Astrocyte of the spinal cord (primary cell): ENCODE measurements around the gene OPCML.

Experiments used
- DNase-seq: peaks from one replicate; pipeline ENCODE4 v3.0.0; 2011; ENCODE audit warnings: low read depth, low spot score
- H3K4me3 ChIP-seq: 2 replicates; pipeline ENCODE4 v1.5.1; 2011; ENCODE audit warnings: low read depth, mild to moderate bottlenecking, low read length, moderate library complexity
- in situ Hi-C: cut with HindIII; loops from 2 replicates; pipeline ENCODE4 v1.10.0; 2017; ENCODE audit warnings: low sequenced_read_pairs
- TF ChIP-seq, protein P1 (sequence below): IDR thresholded peaks from 2 replicates; pipeline ENCODE4 v1.5.1; 2012; ENCODE audit warnings: low read depth, mild to moderate bottlenecking, low read length, inconsistent platforms

OPCML gene

DNA sequence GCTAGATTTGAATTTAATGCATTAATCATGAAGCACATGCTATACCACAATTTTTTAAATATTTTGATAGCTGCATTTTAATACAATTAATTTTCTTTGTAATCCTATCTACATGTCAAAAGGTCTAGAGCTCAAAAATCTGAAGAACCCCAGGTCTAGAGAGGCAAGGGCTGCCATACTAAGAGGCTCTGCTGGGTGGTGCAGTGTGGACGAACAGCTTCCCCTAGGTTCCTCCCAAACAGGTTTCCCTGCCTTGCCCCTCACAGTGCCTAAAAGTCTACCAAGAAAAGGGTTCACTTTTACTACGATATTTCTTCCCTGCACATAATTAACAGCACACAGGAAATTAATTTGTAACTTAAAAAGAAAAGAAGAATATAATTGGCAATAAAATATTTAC lies 681.1 kb downstream of the OPCML start:
- in situ Hi-C loops: no loop called here
- no peak overlapping the region for H3K4me3 ChIP-seq
- TF ChIP-seq, protein P1, sequence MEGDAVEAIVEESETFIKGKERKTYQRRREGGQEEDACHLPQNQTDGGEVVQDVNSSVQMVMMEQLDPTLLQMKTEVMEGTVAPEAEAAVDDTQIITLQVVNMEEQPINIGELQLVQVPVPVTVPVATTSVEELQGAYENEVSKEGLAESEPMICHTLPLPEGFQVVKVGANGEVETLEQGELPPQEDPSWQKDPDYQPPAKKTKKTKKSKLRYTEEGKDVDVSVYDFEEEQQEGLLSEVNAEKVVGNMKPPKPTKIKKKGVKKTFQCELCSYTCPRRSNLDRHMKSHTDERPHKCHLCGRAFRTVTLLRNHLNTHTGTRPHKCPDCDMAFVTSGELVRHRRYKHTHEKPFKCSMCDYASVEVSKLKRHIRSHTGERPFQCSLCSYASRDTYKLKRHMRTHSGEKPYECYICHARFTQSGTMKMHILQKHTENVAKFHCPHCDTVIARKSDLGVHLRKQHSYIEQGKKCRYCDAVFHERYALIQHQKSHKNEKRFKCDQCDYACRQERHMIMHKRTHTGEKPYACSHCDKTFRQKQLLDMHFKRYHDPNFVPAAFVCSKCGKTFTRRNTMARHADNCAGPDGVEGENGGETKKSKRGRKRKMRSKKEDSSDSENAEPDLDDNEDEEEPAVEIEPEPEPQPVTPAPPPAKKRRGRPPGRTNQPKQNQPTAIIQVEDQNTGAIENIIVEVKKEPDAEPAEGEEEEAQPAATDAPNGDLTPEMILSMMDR: no peak

DNA sequence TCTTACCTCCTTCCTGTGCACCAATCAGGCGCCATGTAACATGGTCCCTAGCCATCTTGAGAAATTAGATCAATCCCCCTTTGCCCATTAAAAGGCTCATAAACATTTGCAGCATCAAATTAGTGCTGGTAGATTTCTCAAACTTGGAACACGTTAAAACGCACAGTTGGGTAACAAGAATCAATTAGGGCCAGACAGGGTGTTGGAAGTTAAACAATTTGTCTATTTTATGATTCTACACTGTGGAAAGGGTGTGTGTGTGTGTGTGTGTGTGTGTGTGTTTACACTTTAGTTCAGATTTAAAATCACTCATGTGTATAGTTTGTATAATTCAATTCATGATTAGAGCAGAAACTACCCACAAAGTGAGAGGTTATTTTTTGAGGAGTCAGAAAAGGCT lies 682.0 kb downstream of the OPCML start:
- no peak overlapping the region for H3K4me3 ChIP-seq
- no peak for DNase-seq
- in situ Hi-C loops: no loop called here
- TF ChIP-seq, protein P1: no peak

More for the DNA sequence above, 681.1 kb downstream of the OPCML start:
- no peak for DNase-seq

DNA sequence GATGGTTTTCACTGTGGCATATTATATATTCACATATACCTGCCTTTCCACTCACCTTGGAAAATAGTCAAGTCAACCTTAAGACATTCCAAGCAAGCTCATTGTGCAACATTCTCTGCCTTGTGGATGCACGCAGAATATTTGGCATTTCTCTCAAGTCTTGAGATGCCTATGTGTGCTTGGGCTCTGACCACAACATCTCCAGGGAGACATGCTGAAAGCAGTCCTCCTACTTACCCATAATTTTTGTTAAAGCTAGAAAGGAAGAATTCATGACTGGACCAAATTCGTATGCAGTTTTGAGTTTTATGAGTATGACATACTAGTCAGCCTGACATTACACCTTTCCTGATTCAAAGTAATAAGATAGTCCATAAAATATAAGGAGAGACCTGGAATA lies 684.0 kb downstream of the OPCML start:
- TF ChIP-seq, protein P1: no peak
- peak; percentile 42 for DNase-seq
- no peak overlapping the region for H3K4me3 ChIP-seq
- in situ Hi-C loops: no loop called here

DNA sequence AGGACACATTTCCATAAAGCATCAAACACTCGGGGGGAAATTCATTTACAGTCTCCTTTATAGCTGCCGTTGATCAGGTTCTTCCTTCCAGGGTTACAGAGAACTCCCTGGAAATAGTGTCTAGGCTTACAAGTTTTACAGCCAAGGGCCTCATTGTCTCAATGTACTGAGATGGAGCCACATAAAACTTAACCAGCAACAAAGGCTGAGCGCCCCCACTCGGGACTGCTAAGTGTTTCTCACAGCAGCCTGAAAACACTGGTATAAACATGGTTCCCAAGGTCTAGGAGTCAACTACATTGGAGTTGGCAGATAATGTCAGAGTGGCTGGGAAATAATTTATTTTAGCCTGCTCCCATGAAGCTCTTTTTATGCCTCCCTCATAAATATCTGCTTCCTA lies 686.2 kb downstream of the OPCML start:
- in situ Hi-C loops: no loop called here
- TF ChIP-seq, protein P1: no peak

DNA sequence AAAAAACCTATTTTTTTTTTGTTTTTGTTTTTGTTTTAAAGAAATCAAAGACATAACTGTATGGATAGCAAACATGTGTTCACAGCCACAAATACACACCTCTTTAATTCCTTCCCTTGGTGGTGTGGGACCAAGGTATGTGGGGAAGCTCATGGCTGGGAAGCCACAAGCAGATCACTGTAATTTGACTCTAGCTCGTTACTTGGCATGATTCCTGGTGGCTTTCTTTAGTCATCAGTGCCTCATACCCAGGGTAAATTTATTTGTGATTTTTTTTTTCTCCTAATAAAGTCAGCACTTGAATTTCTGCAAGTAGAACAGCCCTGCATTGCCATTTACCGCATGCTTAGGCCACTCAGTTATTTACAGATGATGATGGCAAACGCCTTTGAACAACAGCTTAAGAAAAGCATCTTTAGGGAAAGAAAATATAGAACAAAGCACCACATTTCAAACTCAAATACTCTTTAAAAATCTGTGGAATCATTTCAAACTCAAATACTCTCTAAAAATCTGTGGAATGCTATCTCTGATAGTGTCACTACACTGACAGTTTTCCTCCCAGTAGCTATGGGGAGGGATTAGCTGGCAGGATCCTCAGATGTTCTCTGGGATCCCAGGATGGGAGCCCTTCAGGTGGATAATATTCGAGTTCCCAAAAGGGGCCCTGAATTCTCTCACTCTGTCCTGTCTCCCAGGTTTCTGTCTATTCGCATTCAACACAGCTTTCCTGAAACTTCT lies 687.2 kb downstream of the OPCML start:
- TF ChIP-seq, protein P1: no peak
- H3K4me3 ChIP-seq: no peak overlapping the region
- in situ Hi-C loops: no loop called here
- peak; percentile 95 for DNase-seq

More for the DNA sequence above, 686.2 kb downstream of the OPCML start:
- no peak overlapping the region for H3K4me3 ChIP-seq
- no peak for DNase-seq

DNA sequence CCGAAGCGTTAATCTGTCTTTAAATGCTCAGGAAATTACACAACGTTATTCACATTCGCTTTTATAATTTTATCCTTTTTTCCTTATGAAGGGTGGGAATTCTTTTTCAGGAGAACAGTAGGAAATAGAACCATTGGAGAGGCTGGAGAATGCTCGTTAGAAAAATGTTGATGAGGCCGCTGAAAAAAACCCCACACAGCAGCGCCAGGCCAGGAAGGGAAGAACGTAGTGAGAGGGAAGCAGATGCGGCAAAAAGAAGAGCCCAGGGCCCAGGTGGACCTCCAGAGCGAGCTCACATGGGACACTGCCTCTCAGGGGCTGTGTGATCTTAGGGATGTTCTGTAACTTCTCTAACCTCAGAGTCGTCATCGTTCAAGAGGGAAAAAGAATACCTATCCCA lies 691.6 kb downstream of the OPCML start:
- no peak overlapping the region for H3K4me3 ChIP-seq
- in situ Hi-C loops: no loop called here
- TF ChIP-seq, protein P1: no peak
- no peak for DNase-seq
